WERI-Rb-1 (cell line): Measurements from ENCODE around the gene PGP.

Experiments used
- DNase-seq: peaks from one replicate; pipeline ENCODE4 v3.0.0-alpha.2; 2020
- H3K27ac ChIP-seq: fragments of 250-450 bp; sonication (Bioruptor Pico); 2 replicates; pipeline ENCODE4 v1.5.1; 2020; ENCODE audit warnings: mild to moderate bottlenecking, moderate library complexity
- H3K27me3 ChIP-seq: fragments of 250-450 bp; sonication (Bioruptor Pico); 2 replicates; pipeline ENCODE4 v1.5.1; 2021; ENCODE audit warnings: mild to moderate bottlenecking, low read depth, moderate library complexity; ENCODE audit not compliant: insufficient read depth, severe bottlenecking
- H3K36me3 ChIP-seq: fragments of 250-450 bp; sonication (Bioruptor Pico); 2 replicates; pipeline ENCODE4 v1.5.1; 2020; ENCODE audit warnings: mild to moderate bottlenecking, moderate library complexity
- H3K4me3 ChIP-seq: 2 replicates; pipeline ENCODE4 v1.5.1; 2011; ENCODE audit warnings: low read depth, mild to moderate bottlenecking, control low read depth, low read length
- H3K9me3 ChIP-seq: fragments of 250-450 bp; sonication (Bioruptor Pico); 2 replicates; pipeline ENCODE4 v1.5.1; 2021; ENCODE audit warnings: mild to moderate bottlenecking, moderate library complexity; ENCODE audit not compliant: severe bottlenecking
- CTCF ChIP-seq: IDR thresholded peaks from 2 replicates; pipeline ENCODE4 v1.5.1; 2011; ENCODE audit warnings: low read depth, mild to moderate bottlenecking, control low read depth, inconsistent platforms, low read length

Gene PGP

GRCh38 chr16:2235234-2235651 lies 20.6 kb upstream of the PGP start:
- no peak for DNase-seq
- Histone ChIP-seq H3K27ac (peak overlapping the region; percentile 48), H3K4me3 (no peak overlapping the region), H3K9me3 (no peaks in the 10 kb centered on the region), H3K36me3 (peaks cover 94% of the 10 kb centered on the region), H3K27me3 (no peaks in the 10 kb centered on the region)
- no peak for TF ChIP-seq CTCF

- H3K36me3 ChIP-seq = peaks cover 93% of the 10 kb centered on the region
- DNase-seq = no peak
- no peak for TF ChIP-seq CTCF
- H3K27ac ChIP-seq = no peak overlapping the region
- no peak overlapping the region for H3K4me3 ChIP-seq
- no peaks in the 10 kb centered on the region for H3K27me3 ChIP-seq
- no peaks in the 10 kb centered on the region for H3K9me3 ChIP-seq
These were observed 20.2 kb upstream of the PGP start for GRCh38 chr16:2234813-2235170.

GRCh38 chr16:2233872-2234812 lies 19.5 kb upstream of the PGP start:
- no peak for TF ChIP-seq CTCF
- H3K27ac ChIP-seq = peak overlapping the region; percentile 31; the same call in 1 of the 2 replicates
- no peaks in the 10 kb centered on the region for H3K27me3 ChIP-seq
- H3K36me3 ChIP-seq = peaks cover 93% of the 10 kb centered on the region
- H3K4me3 ChIP-seq = no peak overlapping the region
- DNase-seq = no peak
- no peaks in the 10 kb centered on the region for H3K9me3 ChIP-seq

- Histone ChIP-seq H3K36me3 (peaks cover 95% of the 10 kb centered on the region), H3K4me3 (no peak overlapping the region), H3K9me3 (no peaks in the 10 kb centered on the region), H3K27ac (peak overlapping the region; percentile 31; the same call in 1 of the 2 replicates), H3K27me3 (no peaks in the 10 kb centered on the region)
- TF ChIP-seq CTCF = no peak
- DNase-seq = no peak
These were observed 18.6 kb upstream of the PGP start for GRCh38 chr16:2233046-2233775.

- H3K36me3 ChIP-seq = peaks cover 92% of the 10 kb centered on the region
These were observed 17.7 kb upstream of the PGP start for GRCh38 chr16:2232094-2232990.

More at GRCh38 chr16:2232094-2232990, 17.7 kb upstream of the PGP start:
- H3K27ac ChIP-seq = no peak overlapping the region; the same call in 1 of the 2 replicates
- H3K4me3 ChIP-seq = no peak overlapping the region
- H3K27me3 ChIP-seq = no peaks in the 10 kb centered on the region
- TF ChIP-seq CTCF = no peak
- H3K9me3 ChIP-seq = no peaks in the 10 kb centered on the region
- no peak for DNase-seq
